ENCODE data around the gene FOXJ3.

FOXJ3 gene

GRCh38 chr1:42163536-42164503 is 171.2 kb downstream of the FOXJ3 start:
- no peak for TF ChIP-seq POLR2A (IDR thresholded peaks at IDR 0.05; ENCODE audit: low read depth, low read length)
- FAIRE-seq (no peak), DNase-seq (ENCODE audit: insufficient read length, low spot score) (no peak)

GRCh38 chr1:42163114-42163513 is 171.9 kb downstream of the FOXJ3 start:
- no peak for TF ChIP-seq POLR2A (IDR thresholded peaks at IDR 0.05; ENCODE audit: low read depth, low read length)
- DNase-seq (ENCODE audit: insufficient read length, low spot score) (no peak), FAIRE-seq (no peak)

- DNase-seq (ENCODE audit: insufficient read length, low spot score) (no peak), FAIRE-seq (no peak)
- no peak for TF ChIP-seq POLR2A (IDR thresholded peaks at IDR 0.05; ENCODE audit: low read depth, low read length)
Observed at GRCh38 chr1:42162181-42162580, 172.9 kb downstream of the FOXJ3 start.

GRCh38 chr1:42158189-42158588 is 176.8 kb downstream of the FOXJ3 start:
- FAIRE-seq = no peak

GRCh38 chr1:42157667-42158066 is 177.4 kb downstream of the FOXJ3 start:
- DNase-seq (ENCODE audit: insufficient read length, low spot score) = no peak
- no peak for TF ChIP-seq POLR2A (IDR thresholded peaks at IDR 0.05; ENCODE audit: low read depth, low read length)
- no peak for FAIRE-seq

More at GRCh38 chr1:42158189-42158588, 176.8 kb downstream of the FOXJ3 start:
- no peak for DNase-seq (ENCODE audit: insufficient read length, low spot score)
- TF ChIP-seq POLR2A (IDR thresholded peaks at IDR 0.05; ENCODE audit: low read depth, low read length) = no peak

GRCh38 chr1:42155362-42155761 is 179.7 kb downstream of the FOXJ3 start:
- FAIRE-seq = no peak
- TF ChIP-seq POLR2A (IDR thresholded peaks at IDR 0.05; ENCODE audit: low read depth, low read length) = no peak

GRCh38 chr1:42154685-42155084 is 180.3 kb downstream of the FOXJ3 start:
- no peak for DNase-seq (ENCODE audit: insufficient read length, low spot score)
- FAIRE-seq = no peak
- TF ChIP-seq POLR2A (IDR thresholded peaks at IDR 0.05; ENCODE audit: low read depth, low read length) = no peak

More at GRCh38 chr1:42155362-42155761, 179.7 kb downstream of the FOXJ3 start:
- no peak for DNase-seq (ENCODE audit: insufficient read length, low spot score)

- DNase-seq (ENCODE audit: insufficient read length, low spot score) (no peak), FAIRE-seq (no peak)
- TF ChIP-seq POLR2A (IDR thresholded peaks at IDR 0.05; ENCODE audit: low read depth, low read length) = no peak
Observed at GRCh38 chr1:42153624-42154023, 181.4 kb downstream of the FOXJ3 start.

- DNase-seq (ENCODE audit: insufficient read length, low spot score) (no peak), FAIRE-seq (no peak)
- no peak for TF ChIP-seq POLR2A (IDR thresholded peaks at IDR 0.05; ENCODE audit: low read depth, low read length)
Observed at GRCh38 chr1:42152907-42153600, 182.0 kb downstream of the FOXJ3 start, which contains the start of gene GUCA2B. Gene GUCA2B (plus strand): TSS chr1:42153410. CDS start chr1:42153451, 41 bp downstream.

- DNase-seq (ENCODE audit: insufficient read length, low spot score) = no peak
- TF ChIP-seq POLR2A (IDR thresholded peaks at IDR 0.05; ENCODE audit: low read depth, low read length) = no peak
- no peak for FAIRE-seq
Observed at GRCh38 chr1:42152119-42152518, 182.9 kb downstream of the FOXJ3 start.

- TF ChIP-seq POLR2A (IDR thresholded peaks at IDR 0.05; ENCODE audit: low read depth, low read length) = no peak
- DNase-seq (ENCODE audit: insufficient read length, low spot score) (no peak), FAIRE-seq (no peak)
Observed at GRCh38 chr1:42150651-42151050, 184.4 kb downstream of the FOXJ3 start.

GRCh38 chr1:42148166-42148565 is 186.9 kb downstream of the FOXJ3 start:
- FAIRE-seq = no peak
- TF ChIP-seq POLR2A (IDR thresholded peaks at IDR 0.05; ENCODE audit: low read depth, low read length) = no peak

GRCh38 chr1:42146626-42147320 is 188.3 kb downstream of the FOXJ3 start:
- no peak for TF ChIP-seq POLR2A (IDR thresholded peaks at IDR 0.05; ENCODE audit: low read depth, low read length)
- FAIRE-seq = no peak
- peak; percentile 78 for DNase-seq (ENCODE audit: insufficient read length, low spot score)

More at GRCh38 chr1:42148166-42148565, 186.9 kb downstream of the FOXJ3 start:
- no peak for DNase-seq (ENCODE audit: insufficient read length, low spot score)
